ENCODE measurements around the gene MED27. TPM values are rescaled to one million over a fixed set of nuclear protein-coding genes. Genes with fewer than 3 reads are reported as not detected.

Gene MED27
- total and polyA plus RNA-seq, 2 of the 4 experiments (the other 2 are of a cell fraction), result 50.2 to 63.4 TPM

- no CpG with 5 or more reads among the region's 2 CpGs for WGBS, 2 experiments (ENCODE audit: extremely low coverage in 2 of 2, insufficient read length in 1 of 2)
- H3K79me1 ChIP-seq (ENCODE audit: low read depth in 1 of 2, low read length in 2 of 2), result peaks cover 41 to 63% of the 10 kb centered on the region in 2 experiments
These were observed 59.4 kb downstream of the MED27 start for GRCh38 chr9:132020272-132020671.

More at GRCh38 chr9:132020272-132020671, 59.4 kb downstream of the MED27 start:
- Histone ChIP-seq H4K91ac (ENCODE audit: insufficient read depth, low read depth, low read length) (no peak overlapping the region), H3K56ac (ENCODE audit: extremely low read depth, insufficient read depth, low read length) (no peak overlapping the region), H2AK9ac (replicated peaks; ENCODE audit: low read depth, low read length, poor library complexity) (peak overlapping the region; percentile 43), H4K8ac (ENCODE audit: low read depth in 2 of 2, low read length in 2 of 2) (no peak overlapping the region), H3K4ac (ENCODE audit: low read depth, low read length) (no peak overlapping the region), H3K4me3 (ENCODE audit: insufficient read depth, low read depth, low read length) (no peak overlapping the region), H3K14ac (replicated peaks; ENCODE audit: low read depth, low read length) (no peak overlapping the region), H3K9ac (ENCODE audit: low read depth, low read length) (no peak overlapping the region), H3K27me3 (ENCODE audit: control insufficient read depth, insufficient read depth, low read length) (no peaks in the 10 kb centered on the region), H2BK120ac (ENCODE audit: low read depth, low read length) (no peak overlapping the region), H2AK5ac (ENCODE audit: low read depth, low read length) (peak overlapping the region; percentile 13; the same call in 1 of the 2 replicates), H3K36me3 (ENCODE audit: control insufficient read depth, insufficient read depth, low read length) (no peaks in the 10 kb centered on the region), H4K20me1 (ENCODE audit: insufficient read depth, low read length) (peaks cover 26% of the 10 kb centered on the region), H3K23ac (ENCODE audit: low read depth, low read length) (no peak overlapping the region; the same call in 1 of the 2 replicates), H2BK20ac (ENCODE audit: low read depth, low read length) (no peak overlapping the region), H3K27ac (ENCODE audit: insufficient read depth, low read length) (no peak overlapping the region), H3K18ac (ENCODE audit: low read depth, low read length) (no peak overlapping the region), H3K4me1 (ENCODE audit: control insufficient read depth, insufficient read depth, low read length) (peaks cover 6% of the 10 kb centered on the region; the same call in 1 of the 2 replicates), H3K9me3 (ENCODE audit: control insufficient read depth, insufficient read depth, low read length) (no peaks in the 10 kb centered on the region), H2BK5ac (ENCODE audit: low read depth, low read length, poor library complexity, severe bottlenecking) (no peak overlapping the region), H2BK15ac (ENCODE audit: low read depth, low read length) (no peak overlapping the region), H3K9me1 (ENCODE audit: insufficient read depth, low read length) (peaks cover 11% of the 10 kb centered on the region; the same call in 1 of the 2 replicates), H2AFZ (replicated peaks; ENCODE audit: low read length, poor library complexity) (no peak overlapping the region), H3K4me2 (ENCODE audit: low read depth, low read length) (no peak overlapping the region), H4K5ac (ENCODE audit: low read depth, low read length) (no peak overlapping the region)
- no TSS peak for BruUV-seq (replicated peaks)
- ChIA-PET POLR2A (ENCODE audit: unreplicated experiment) (no interaction called here), CTCF (no interaction called here)
- TF ChIP-seq MAFK (IDR thresholded peaks at IDR 0.05; ENCODE audit: low read depth, low read length) (no peak), CEBPB (IDR thresholded peaks at IDR 0.05; ENCODE audit: low read depth, low read length) (peak; percentile 69)
- in situ Hi-C loops (cut with MboI; ENCODE audit: low sequenced_read_pairs), result no loop called here
- intact Hi-C loops (cut with micrococcal nuclease), result loop anchor here (10.0 kb wide), 1 partner anchor 145 kb away; the partner anchor contains the start of gene NTNG2
- ATAC-seq (ENCODE audit: low read depth) (no peak), DNase-seq (no peak)
- dilution Hi-C loops (cut with HindIII; ENCODE audit: low sequenced_read_pairs, unreplicated experiment), result no loop called here
